ENCODE data around the gene NR0B2. TPM values are rescaled to one million over a fixed set of nuclear protein-coding genes. Genes with fewer than 3 reads are reported as not detected.

NR0B2 gene
- total and polyA plus RNA-seq, 2 of the 13 experiments (the other 11 are each of a cell fraction or from before 2014, with no cell fraction given) = 72.5 to 133 TPM

DNA sequence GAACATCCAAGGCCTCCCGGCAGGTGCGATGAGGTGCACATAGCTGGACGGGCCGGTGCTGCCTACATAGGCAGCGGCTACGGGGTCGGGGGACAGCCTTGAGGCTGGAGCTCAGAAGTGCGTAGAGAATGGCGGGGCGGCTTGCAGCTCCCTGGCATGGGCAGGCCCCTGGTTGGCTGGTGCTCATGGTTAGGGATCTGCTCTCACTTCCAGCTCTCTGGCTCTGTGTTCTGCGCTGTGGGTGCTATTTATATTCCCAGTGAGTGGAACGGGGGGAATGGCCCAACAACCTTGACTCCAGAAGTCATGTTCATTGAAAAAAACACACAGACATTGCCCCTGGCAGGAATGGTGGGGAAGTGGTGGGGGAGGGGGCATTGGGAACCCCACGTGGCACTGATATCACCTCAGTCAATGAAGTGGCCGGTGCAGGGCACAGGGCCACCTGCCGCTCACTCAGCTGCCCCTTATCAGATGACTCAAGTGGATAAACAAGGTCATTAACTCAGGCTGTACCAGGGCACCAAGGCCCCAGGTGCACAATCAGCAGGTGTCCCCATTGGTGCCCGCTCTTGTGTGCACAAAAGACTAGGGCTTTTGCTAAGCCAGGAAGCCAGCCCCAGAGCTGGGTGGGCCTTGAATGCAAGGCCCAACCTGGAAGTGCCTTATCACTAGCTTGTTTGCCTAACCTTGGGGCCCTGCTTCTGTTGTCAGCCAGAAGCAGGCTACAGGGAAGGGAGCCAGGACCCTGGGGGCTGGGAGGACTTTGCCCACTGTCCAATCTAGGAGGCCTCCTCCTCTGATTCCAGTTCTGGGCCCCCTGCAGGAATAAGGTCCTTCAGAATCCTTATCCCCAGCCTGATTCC, at the start of gene NR0B2 (continued):
- TF ChIP-seq, protein P1, sequence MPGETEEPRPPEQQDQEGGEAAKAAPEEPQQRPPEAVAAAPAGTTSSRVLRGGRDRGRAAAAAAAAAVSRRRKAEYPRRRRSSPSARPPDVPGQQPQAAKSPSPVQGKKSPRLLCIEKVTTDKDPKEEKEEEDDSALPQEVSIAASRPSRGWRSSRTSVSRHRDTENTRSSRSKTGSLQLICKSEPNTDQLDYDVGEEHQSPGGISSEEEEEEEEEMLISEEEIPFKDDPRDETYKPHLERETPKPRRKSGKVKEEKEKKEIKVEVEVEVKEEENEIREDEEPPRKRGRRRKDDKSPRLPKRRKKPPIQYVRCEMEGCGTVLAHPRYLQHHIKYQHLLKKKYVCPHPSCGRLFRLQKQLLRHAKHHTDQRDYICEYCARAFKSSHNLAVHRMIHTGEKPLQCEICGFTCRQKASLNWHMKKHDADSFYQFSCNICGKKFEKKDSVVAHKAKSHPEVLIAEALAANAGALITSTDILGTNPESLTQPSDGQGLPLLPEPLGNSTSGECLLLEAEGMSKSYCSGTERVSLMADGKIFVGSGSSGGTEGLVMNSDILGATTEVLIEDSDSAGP (CRISPR knock-in tag; IDR thresholded peaks at IDR 0.05; ENCODE audit: borderline replicate concordance) = peak; percentile 92
- peak; percentile 87; the same call in 1 of the 2 replicates for TF ChIP-seq REPIN1 (CRISPR knock-in tag; IDR thresholded peaks at IDR 0.05; ENCODE audit: borderline replicate concordance, low read depth)
- TF ChIP-seq, protein P2, sequence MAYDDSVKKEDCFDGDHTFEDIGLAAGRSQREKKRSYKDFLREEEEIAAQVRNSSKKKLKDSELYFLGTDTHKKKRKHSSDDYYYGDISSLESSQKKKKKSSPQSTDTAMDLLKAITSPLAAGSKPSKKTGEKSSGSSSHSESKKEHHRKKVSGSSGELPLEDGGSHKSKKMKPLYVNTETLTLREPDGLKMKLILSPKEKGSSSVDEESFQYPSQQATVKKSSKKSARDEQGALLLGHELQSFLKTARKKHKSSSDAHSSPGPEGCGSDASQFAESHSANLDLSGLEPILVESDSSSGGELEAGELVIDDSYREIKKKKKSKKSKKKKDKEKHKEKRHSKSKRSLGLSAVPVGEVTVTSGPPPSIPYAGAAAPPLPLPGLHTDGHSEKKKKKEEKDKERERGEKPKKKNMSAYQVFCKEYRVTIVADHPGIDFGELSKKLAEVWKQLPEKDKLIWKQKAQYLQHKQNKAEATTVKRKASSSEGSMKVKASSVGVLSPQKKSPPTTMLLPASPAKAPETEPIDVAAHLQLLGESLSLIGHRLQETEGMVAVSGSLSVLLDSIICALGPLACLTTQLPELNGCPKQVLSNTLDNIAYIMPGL (CRISPR knock-in tag; IDR thresholded peaks at IDR 0.05; ENCODE audit: borderline replicate concordance in 1 of 2, low read depth in 1 of 2) = peak; percentile 56 to 68; a peak in 2 of 4 replicates
- TF ChIP-seq, protein P3, sequence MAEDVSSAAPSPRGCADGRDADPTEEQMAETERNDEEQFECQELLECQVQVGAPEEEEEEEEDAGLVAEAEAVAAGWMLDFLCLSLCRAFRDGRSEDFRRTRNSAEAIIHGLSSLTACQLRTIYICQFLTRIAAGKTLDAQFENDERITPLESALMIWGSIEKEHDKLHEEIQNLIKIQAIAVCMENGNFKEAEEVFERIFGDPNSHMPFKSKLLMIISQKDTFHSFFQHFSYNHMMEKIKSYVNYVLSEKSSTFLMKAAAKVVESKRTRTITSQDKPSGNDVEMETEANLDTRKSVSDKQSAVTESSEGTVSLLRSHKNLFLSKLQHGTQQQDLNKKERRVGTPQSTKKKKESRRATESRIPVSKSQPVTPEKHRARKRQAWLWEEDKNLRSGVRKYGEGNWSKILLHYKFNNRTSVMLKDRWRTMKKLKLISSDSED (CRISPR knock-in tag; IDR thresholded peaks at IDR 0.05) = no peak
- TF ChIP-seq, protein P4, sequence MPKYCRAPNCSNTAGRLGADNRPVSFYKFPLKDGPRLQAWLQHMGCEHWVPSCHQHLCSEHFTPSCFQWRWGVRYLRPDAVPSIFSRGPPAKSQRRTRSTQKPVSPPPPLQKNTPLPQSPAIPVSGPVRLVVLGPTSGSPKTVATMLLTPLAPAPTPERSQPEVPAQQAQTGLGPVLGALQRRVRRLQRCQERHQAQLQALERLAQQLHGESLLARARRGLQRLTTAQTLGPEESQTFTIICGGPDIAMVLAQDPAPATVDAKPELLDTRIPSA (CRISPR knock-in tag; IDR thresholded peaks at IDR 0.05; ENCODE audit: borderline replicate concordance) = no peak
- 0 out of 2 replicates have a peak, but pooled peaks have one; percentile 76 for TF ChIP-seq ZKSCAN5 (CRISPR knock-in tag; IDR thresholded peaks at IDR 0.05)
- TF ChIP-seq, protein P5, sequence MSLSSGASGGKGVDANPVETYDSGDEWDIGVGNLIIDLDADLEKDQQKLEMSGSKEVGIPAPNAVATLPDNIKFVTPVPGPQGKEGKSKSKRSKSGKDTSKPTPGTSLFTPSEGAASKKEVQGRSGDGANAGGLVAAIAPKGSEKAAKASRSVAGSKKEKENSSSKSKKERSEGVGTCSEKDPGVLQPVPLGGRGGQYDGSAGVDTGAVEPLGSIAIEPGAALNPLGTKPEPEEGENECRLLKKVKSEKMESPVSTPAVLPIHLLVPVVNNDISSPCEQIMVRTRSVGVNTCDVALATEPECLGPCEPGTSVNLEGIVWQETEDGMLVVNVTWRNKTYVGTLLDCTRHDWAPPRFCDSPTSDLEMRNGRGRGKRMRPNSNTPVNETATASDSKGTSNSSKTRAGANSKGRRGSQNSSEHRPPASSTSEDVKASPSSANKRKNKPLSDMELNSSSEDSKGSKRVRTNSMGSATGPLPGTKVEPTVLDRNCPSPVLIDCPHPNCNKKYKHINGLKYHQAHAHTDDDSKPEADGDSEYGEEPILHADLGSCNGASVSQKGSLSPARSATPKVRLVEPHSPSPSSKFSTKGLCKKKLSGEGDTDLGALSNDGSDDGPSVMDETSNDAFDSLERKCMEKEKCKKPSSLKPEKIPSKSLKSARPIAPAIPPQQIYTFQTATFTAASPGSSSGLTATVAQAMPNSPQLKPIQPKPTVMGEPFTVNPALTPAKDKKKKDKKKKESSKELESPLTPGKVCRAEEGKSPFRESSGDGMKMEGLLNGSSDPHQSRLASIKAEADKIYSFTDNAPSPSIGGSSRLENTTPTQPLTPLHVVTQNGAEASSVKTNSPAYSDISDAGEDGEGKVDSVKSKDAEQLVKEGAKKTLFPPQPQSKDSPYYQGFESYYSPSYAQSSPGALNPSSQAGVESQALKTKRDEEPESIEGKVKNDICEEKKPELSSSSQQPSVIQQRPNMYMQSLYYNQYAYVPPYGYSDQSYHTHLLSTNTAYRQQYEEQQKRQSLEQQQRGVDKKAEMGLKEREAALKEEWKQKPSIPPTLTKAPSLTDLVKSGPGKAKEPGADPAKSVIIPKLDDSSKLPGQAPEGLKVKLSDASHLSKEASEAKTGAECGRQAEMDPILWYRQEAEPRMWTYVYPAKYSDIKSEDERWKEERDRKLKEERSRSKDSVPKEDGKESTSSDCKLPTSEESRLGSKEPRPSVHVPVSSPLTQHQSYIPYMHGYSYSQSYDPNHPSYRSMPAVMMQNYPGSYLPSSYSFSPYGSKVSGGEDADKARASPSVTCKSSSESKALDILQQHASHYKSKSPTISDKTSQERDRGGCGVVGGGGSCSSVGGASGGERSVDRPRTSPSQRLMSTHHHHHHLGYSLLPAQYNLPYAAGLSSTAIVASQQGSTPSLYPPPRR (CRISPR knock-in tag; IDR thresholded peaks at IDR 0.05; ENCODE audit: borderline replicate concordance) = peak; percentile 98
- TF ChIP-seq, protein P6, sequence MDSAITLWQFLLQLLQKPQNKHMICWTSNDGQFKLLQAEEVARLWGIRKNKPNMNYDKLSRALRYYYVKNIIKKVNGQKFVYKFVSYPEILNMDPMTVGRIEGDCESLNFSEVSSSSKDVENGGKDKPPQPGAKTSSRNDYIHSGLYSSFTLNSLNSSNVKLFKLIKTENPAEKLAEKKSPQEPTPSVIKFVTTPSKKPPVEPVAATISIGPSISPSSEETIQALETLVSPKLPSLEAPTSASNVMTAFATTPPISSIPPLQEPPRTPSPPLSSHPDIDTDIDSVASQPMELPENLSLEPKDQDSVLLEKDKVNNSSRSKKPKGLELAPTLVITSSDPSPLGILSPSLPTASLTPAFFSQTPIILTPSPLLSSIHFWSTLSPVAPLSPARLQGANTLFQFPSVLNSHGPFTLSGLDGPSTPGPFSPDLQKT (CRISPR knock-in tag; IDR thresholded peaks at IDR 0.05; ENCODE audit: borderline replicate concordance) = no peak
- no peak; the same call in none of the 2 replicates for TF ChIP-seq ZNF121 (CRISPR knock-in tag; IDR thresholded peaks at IDR 0.05)
- no peak for TF ChIP-seq NFE2 (CRISPR knock-in tag; IDR thresholded peaks at IDR 0.05)
- TF ChIP-seq TBP (CRISPR knock-in tag; IDR thresholded peaks at IDR 0.05) = no peak

All from HepG2 (cell line).